HL-60 (cell line): Measurements from ENCODE around the gene SKAP2.

ENCODE experiments used
- GABPA ChIP-seq: IDR thresholded peaks from 2 replicates; pipeline ENCODE4 v1.6.1; 2012; ENCODE audit warnings: low read depth
- REST ChIP-seq: IDR thresholded peaks from 2 replicates; pipeline ENCODE4 v1.6.1; 2012; ENCODE audit warnings: low read depth; ENCODE audit not compliant: insufficient replicate concordance

GRCh38 chr7:26815426-26815825, 49.0 kb downstream of the SKAP2 start:
- TF ChIP-seq REST, result no peak
- TF ChIP-seq GABPA, result no peak
